Measurements from ENCODE around the gene ZNF768. TPM values are rescaled to one million over a fixed set of nuclear protein-coding genes. Genes with fewer than 3 reads are reported as not detected.
A peak's percentile ranks its signal among the peaks of the same experiment; 100 is the strongest.

ZNF768 gene
- total RNA-seq, 1 donor from 2014 or later, result 25.8 TPM

DNA sequence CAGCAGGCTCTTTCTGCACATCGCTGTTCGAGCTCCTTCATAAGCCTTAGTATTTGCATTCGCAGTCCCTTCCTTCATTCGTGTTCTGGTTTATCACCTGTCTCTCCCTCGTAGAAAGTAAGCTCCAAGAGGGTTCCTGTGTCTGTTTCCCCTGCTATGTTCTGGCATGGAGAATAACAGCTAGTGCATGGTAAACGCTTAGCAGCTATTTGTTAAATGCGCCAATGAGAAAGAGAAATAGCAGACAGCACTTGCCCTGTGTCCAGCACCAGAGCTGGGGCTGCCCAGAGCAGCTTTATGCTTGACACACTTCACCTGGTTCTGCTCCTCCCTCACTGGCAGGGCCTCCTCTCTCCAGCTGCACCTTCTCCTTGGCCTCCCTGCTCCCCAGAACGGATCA, 39.6 kb upstream of the ZNF768 start:
- TF ChIP-seq, protein P1, sequence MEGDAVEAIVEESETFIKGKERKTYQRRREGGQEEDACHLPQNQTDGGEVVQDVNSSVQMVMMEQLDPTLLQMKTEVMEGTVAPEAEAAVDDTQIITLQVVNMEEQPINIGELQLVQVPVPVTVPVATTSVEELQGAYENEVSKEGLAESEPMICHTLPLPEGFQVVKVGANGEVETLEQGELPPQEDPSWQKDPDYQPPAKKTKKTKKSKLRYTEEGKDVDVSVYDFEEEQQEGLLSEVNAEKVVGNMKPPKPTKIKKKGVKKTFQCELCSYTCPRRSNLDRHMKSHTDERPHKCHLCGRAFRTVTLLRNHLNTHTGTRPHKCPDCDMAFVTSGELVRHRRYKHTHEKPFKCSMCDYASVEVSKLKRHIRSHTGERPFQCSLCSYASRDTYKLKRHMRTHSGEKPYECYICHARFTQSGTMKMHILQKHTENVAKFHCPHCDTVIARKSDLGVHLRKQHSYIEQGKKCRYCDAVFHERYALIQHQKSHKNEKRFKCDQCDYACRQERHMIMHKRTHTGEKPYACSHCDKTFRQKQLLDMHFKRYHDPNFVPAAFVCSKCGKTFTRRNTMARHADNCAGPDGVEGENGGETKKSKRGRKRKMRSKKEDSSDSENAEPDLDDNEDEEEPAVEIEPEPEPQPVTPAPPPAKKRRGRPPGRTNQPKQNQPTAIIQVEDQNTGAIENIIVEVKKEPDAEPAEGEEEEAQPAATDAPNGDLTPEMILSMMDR (IDR thresholded peaks at IDR 0.05), result no peak
- no peak for ATAC-seq
- no peak for DNase-seq
- Histone ChIP-seq H3K27ac (no peak overlapping the region), H3K9me3 (no peaks in the 10 kb centered on the region), H3K27me3 (no peaks in the 10 kb centered on the region), H3K4me1 (peaks cover 11% of the 10 kb centered on the region), H3K4me3 (no peak overlapping the region), H3K36me3 (no peaks in the 10 kb centered on the region)
- intact Hi-C loops (cut with DNase I), result no loop called here

- no peaks in the 10 kb centered on the region for H3K9me3 ChIP-seq
- no peak overlapping the region for H3K4me3 ChIP-seq
- H3K27me3 ChIP-seq, result no peaks in the 10 kb centered on the region
- intact Hi-C loops (cut with DNase I), result no loop called here
- no peak overlapping the region for H3K27ac ChIP-seq
- H3K4me1 ChIP-seq, result peaks cover 8% of the 10 kb centered on the region
- H3K36me3 ChIP-seq, result no peaks in the 10 kb centered on the region
- DNase-seq, result no peak
- TF ChIP-seq, protein P1 (IDR thresholded peaks at IDR 0.05), result no peak
- ATAC-seq, result no peak
Measured at GRCh38 chr16:30565526-30565925, 39.2 kb upstream of the ZNF768 start.

DNA sequence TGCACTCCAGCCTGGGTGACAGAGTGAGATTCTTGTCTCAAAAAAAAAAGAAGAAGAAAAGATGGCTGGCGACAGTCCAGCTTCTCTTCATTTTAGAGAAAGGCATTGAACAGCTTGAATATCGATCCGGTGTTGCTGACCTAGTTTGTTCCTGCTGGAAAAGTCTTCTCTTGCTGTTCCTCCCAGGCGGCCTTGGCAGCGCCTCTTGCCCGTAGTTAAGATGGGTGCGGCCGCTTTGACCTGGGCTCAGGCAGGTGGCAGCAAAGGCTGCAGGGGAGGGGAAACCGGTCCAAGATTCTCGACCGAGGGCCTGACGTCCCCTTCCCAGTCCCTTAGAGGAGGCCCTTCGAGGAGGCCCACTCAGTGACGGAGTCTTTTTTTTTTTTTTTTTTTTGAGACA, 35.7 kb upstream of the ZNF768 start:
- TF ChIP-seq, protein P1 (IDR thresholded peaks at IDR 0.05), result no peak
- H3K9me3 ChIP-seq, result no peaks in the 10 kb centered on the region
- DNase-seq (no peak), ATAC-seq (no peak)
- peaks cover 3% of the 10 kb centered on the region for H3K4me1 ChIP-seq
- peak overlapping the region; percentile 78 for H3K27ac ChIP-seq
- intact Hi-C loops (cut with DNase I), result no loop called here
- H3K4me3 ChIP-seq, result peak overlapping the region; percentile 55
- H3K27me3 ChIP-seq, result no peaks in the 10 kb centered on the region
- H3K36me3 ChIP-seq, result no peaks in the 10 kb centered on the region

- peaks cover 8% of the 10 kb centered on the region for H3K4me1 ChIP-seq
- H3K4me3 ChIP-seq, result peak overlapping the region; percentile 55
- intact Hi-C loops (cut with DNase I), result no loop called here
- TF ChIP-seq, protein P1 (IDR thresholded peaks at IDR 0.05), result no peak
- H3K36me3 ChIP-seq, result peaks cover under 1% of the 10 kb centered on the region
- no peaks in the 10 kb centered on the region for H3K27me3 ChIP-seq
- H3K9me3 ChIP-seq, result no peaks in the 10 kb centered on the region
- peak; percentile 17 for ATAC-seq
- H3K27ac ChIP-seq, result peak overlapping the region; percentile 78
- peak; percentile 76 for DNase-seq
Measured at GRCh38 chr16:30561089-30561816, 34.9 kb upstream of the ZNF768 start.

DNA sequence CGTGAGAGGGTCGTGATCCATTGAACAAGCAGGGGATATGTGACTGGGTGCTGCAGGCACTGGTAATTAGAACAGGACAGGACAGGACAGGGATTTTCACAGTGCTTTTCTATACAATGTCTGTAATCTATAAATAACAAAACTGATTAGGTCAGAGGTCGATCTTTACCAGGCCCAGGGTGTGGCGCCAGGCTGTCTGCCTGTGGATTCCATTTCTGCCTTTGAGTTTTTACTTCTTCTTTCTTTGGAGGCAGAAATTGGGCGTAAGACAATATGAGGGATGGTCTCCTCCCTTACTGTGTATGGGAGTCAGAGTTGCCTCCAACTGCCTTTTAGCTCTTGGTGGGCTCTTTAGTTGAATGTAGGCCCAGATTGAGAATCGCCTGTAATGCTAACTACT, 33.3 kb upstream of the ZNF768 start:
- ATAC-seq (no peak), DNase-seq (no peak)
- peaks cover 8% of the 10 kb centered on the region for H3K4me1 ChIP-seq
- H3K4me3 ChIP-seq, result no peak overlapping the region
- H3K27me3 ChIP-seq, result no peaks in the 10 kb centered on the region
- H3K27ac ChIP-seq, result no peak overlapping the region
- H3K36me3 ChIP-seq, result peaks cover 16% of the 10 kb centered on the region
- H3K9me3 ChIP-seq, result no peaks in the 10 kb centered on the region
- TF ChIP-seq, protein P1 (IDR thresholded peaks at IDR 0.05), result no peak
- intact Hi-C loops (cut with DNase I), result no loop called here
